ENCODE measurements around the gene STRN3. TPM values are rescaled to one million over a fixed set of nuclear protein-coding genes. Genes with fewer than 3 reads are reported as not detected.

Gene STRN3
- total RNA-seq, 1 experiment from 2014 or later: 36.6 TPM

GRCh38 chr14:30993071-30993470 is 33.1 kb downstream of the STRN3 start:
- H3K27ac Mint-ChIP-seq (ENCODE audit: low read depth, unreplicated experiment): no peak overlapping the region
- BruUV-seq (replicated peaks): no TSS peak
- POLR2A ChIA-PET: interaction anchor here (0.5 to 1.7 kb wide), 4 partner anchors 9 to 150 kb away, joined by 3 to 5 read pairs (median 3); partner anchors contain the start of genes AP4S1 and STRN3
- H3K9me3 Mint-ChIP-seq (ENCODE audit: unreplicated experiment): no peaks in the 10 kb centered on the region
- no peak for DNase-seq (ENCODE audit: unreplicated experiment)
- intact Hi-C loops (cut with micrococcal nuclease): no loop called here
- CTCF ChIA-PET: interaction anchor here (0.6 to 2.1 kb wide), 4 partner anchors 9 to 89 kb away, joined by 3 to 10 read pairs (median 6); no protein-coding TSS in a partner anchor
- H3K4me1 Mint-ChIP-seq (ENCODE audit: insufficient read depth, unreplicated experiment): peaks cover 27% of the 10 kb centered on the region
- TF ChIP-seq CTCF (IDR thresholded peaks at IDR 0.05; ENCODE audit: unreplicated experiment): no peak
- no peaks in the 10 kb centered on the region for H3K27me3 Mint-ChIP-seq (ENCODE audit: insufficient read depth, unreplicated experiment)
- peaks cover 6% of the 10 kb centered on the region for H3K36me3 Mint-ChIP-seq (ENCODE audit: insufficient read depth, unreplicated experiment)
- H3K4me3 Mint-ChIP-seq (ENCODE audit: unreplicated experiment): no peak overlapping the region

DNA sequence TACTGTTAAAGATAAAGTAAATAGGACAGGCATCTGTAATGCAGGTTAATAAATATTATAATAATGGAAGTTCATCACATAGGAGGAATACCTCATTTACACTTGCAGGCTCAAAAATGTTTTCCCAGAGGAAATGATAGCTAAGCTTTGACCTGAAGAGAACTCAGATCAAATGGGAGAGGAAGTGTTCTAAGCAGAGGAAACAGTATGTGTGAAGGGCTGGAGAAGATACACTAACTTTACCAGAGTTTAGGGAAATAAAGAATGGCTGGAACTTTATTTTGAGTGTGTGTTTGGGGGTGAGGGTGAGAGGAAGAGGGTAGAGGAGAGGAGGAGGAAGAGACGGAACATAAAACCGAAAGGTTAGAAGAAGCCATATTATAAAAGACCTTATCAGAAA is 34.8 kb downstream of the STRN3 start:
- CTCF ChIA-PET: interaction anchor here (1.6 kb wide), 1 partner anchor 12 kb away, joined by 6 read pairs; no protein-coding TSS in a partner anchor
- POLR2A ChIA-PET: interaction anchor here (1.5 kb wide), 1 partner anchor 35 kb away, joined by 7 read pairs; the partner anchor contains the start of gene STRN3
- intact Hi-C loops (cut with micrococcal nuclease): no loop called here
- Mint-ChIP-seq H3K27me3 (ENCODE audit: insufficient read depth, unreplicated experiment) (no peaks in the 10 kb centered on the region), H3K4me3 (ENCODE audit: unreplicated experiment) (no peak overlapping the region), H3K27ac (ENCODE audit: low read depth, unreplicated experiment) (no peak overlapping the region), H3K36me3 (ENCODE audit: insufficient read depth, unreplicated experiment) (peaks cover 6% of the 10 kb centered on the region), H3K9me3 (ENCODE audit: unreplicated experiment) (no peaks in the 10 kb centered on the region), H3K4me1 (ENCODE audit: insufficient read depth, unreplicated experiment) (peaks cover 27% of the 10 kb centered on the region)
- no peak for TF ChIP-seq CTCF (IDR thresholded peaks at IDR 0.05; ENCODE audit: unreplicated experiment)
- BruUV-seq (replicated peaks): no TSS peak
- DNase-seq (ENCODE audit: unreplicated experiment): no peak

DNA sequence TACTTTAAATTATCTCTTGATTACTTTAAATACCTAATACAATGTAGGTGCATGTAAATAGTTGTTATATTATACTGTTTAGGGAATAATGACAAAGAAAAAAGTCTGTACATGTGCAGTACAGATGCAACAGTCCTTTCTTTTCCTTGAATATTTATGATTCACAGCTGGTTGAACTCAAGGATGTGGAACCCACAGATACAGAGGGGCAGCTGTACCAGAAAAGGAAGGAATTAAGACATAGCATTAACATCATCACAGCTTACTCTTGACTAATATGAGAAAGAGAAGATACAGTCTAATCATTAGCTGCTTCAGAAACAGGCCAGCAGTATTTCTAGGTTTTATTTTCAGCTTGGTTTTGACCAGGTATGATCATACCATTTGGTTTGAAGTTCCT is 35.4 kb downstream of the STRN3 start:
- intact Hi-C loops (cut with micrococcal nuclease): no loop called here
- Mint-ChIP-seq H3K9me3 (ENCODE audit: unreplicated experiment) (no peaks in the 10 kb centered on the region), H3K36me3 (ENCODE audit: insufficient read depth, unreplicated experiment) (peaks cover 6% of the 10 kb centered on the region), H3K4me1 (ENCODE audit: insufficient read depth, unreplicated experiment) (peaks cover 30% of the 10 kb centered on the region), H3K27me3 (ENCODE audit: insufficient read depth, unreplicated experiment) (no peaks in the 10 kb centered on the region), H3K4me3 (ENCODE audit: unreplicated experiment) (no peak overlapping the region), H3K27ac (ENCODE audit: low read depth, unreplicated experiment) (no peak overlapping the region)
- POLR2A ChIA-PET: interaction anchor here (1.5 kb wide), 1 partner anchor 36 kb away, joined by 7 read pairs; the partner anchor contains the start of gene STRN3
- CTCF ChIA-PET: interaction anchor here (1.6 kb wide), 1 partner anchor 11 kb away, joined by 6 read pairs; no protein-coding TSS in a partner anchor
- BruUV-seq (replicated peaks): no TSS peak
- TF ChIP-seq CTCF (IDR thresholded peaks at IDR 0.05; ENCODE audit: unreplicated experiment): no peak
- no peak for DNase-seq (ENCODE audit: unreplicated experiment)

GRCh38 chr14:30988509-30988908 is 37.7 kb downstream of the STRN3 start:
- Mint-ChIP-seq H3K9me3 (ENCODE audit: unreplicated experiment) (no peaks in the 10 kb centered on the region), H3K27ac (ENCODE audit: low read depth, unreplicated experiment) (no peak overlapping the region), H3K36me3 (ENCODE audit: insufficient read depth, unreplicated experiment) (peaks cover 6% of the 10 kb centered on the region), H3K4me3 (ENCODE audit: unreplicated experiment) (no peak overlapping the region), H3K4me1 (ENCODE audit: insufficient read depth, unreplicated experiment) (peaks cover 24% of the 10 kb centered on the region), H3K27me3 (ENCODE audit: insufficient read depth, unreplicated experiment) (no peaks in the 10 kb centered on the region)
- ChIA-PET CTCF (interaction anchor here (0.7 to 1.6 kb wide), 5 partner anchors 8 to 94 kb away, joined by 3 to 6 read pairs (median 3); no protein-coding TSS in a partner anchor), POLR2A (interaction anchor here (0.6 to 1.3 kb wide), 2 partner anchors 38 to 134 kb away, joined by 4 read pairs; no protein-coding TSS in a partner anchor)
- intact Hi-C loops (cut with micrococcal nuclease): no loop called here
- no peak for DNase-seq (ENCODE audit: unreplicated experiment)
- no peak for TF ChIP-seq CTCF (IDR thresholded peaks at IDR 0.05; ENCODE audit: unreplicated experiment)
- BruUV-seq (replicated peaks): no TSS peak

Measured in MCF 10A (cell line).